ENCODE data around the gene CDHR1. TPM values are rescaled to one million over a fixed set of nuclear protein-coding genes. Genes with fewer than 3 reads are reported as not detected.

Gene CDHR1
- total RNA-seq, 1 experiment from 2014 or later = 6.6 TPM

- no peaks in the 10 kb centered on the region for H3K79me2 ChIP-seq (ENCODE audit: insufficient read depth, low read length)
- no CpG with 5 or more reads among the region's 1 CpG for WGBS (ENCODE audit: extremely low coverage, insufficient read length, low lambda C conversion rate)
- H3K79me1 ChIP-seq (ENCODE audit: insufficient read depth, low read depth, low read length, poor library complexity, severe bottlenecking) = no peaks in the 10 kb centered on the region
- Mint-ChIP-seq H3K4me1 (no peaks in the 10 kb centered on the region), H3K9me3 (no peaks in the 10 kb centered on the region), H3K27me3 (ENCODE audit: low read depth) (peaks cover 25% of the 10 kb centered on the region), H3K36me3 (ENCODE audit: insufficient read depth in 1 of 3, low read depth in 3 of 3) (no peaks in the 10 kb centered on the region; a peak in 1 of 7 replicates), H3K27ac (no peak overlapping the region), H3K4me3 (no peak overlapping the region)
- H3K9me3 ChIP-seq (ENCODE audit: control insufficient read depth, low read depth, low read length) = no peaks in the 10 kb centered on the region
- H4K8ac ChIP-seq (replicated peaks; ENCODE audit: insufficient read length, low read depth, low read length) = no peak overlapping the region
- H3K18ac ChIP-seq (ENCODE audit: insufficient read length, low read depth, low read length) = no peak overlapping the region
- no peaks in the 10 kb centered on the region; the same call in 1 of the 2 replicates for H3K27me3 ChIP-seq (ENCODE audit: insufficient read depth, low read length)
- H3K4me1 ChIP-seq (ENCODE audit: insufficient read depth, low read length) = no peaks in the 10 kb centered on the region
- no peak overlapping the region for H3K9ac ChIP-seq (ENCODE audit: extremely low read depth, insufficient read length, low read length)
- H3K4me2 ChIP-seq (ENCODE audit: insufficient read depth, insufficient read length, low read length) = no peak overlapping the region
- TF ChIP-seq, protein P1, sequence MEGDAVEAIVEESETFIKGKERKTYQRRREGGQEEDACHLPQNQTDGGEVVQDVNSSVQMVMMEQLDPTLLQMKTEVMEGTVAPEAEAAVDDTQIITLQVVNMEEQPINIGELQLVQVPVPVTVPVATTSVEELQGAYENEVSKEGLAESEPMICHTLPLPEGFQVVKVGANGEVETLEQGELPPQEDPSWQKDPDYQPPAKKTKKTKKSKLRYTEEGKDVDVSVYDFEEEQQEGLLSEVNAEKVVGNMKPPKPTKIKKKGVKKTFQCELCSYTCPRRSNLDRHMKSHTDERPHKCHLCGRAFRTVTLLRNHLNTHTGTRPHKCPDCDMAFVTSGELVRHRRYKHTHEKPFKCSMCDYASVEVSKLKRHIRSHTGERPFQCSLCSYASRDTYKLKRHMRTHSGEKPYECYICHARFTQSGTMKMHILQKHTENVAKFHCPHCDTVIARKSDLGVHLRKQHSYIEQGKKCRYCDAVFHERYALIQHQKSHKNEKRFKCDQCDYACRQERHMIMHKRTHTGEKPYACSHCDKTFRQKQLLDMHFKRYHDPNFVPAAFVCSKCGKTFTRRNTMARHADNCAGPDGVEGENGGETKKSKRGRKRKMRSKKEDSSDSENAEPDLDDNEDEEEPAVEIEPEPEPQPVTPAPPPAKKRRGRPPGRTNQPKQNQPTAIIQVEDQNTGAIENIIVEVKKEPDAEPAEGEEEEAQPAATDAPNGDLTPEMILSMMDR (conservative IDR thresholded peaks at IDR 0.05) = no peak
- H3K14ac ChIP-seq (ENCODE audit: insufficient read depth, low read length) = no peak overlapping the region
- DNase-seq = no peak
- H3K23ac ChIP-seq (ENCODE audit: insufficient read length, low read depth, low read length) = no peak overlapping the region
- no peak overlapping the region for H2AK5ac ChIP-seq (ENCODE audit: insufficient read length, low read length)
- no peak overlapping the region for H3K4ac ChIP-seq (ENCODE audit: low read depth, low read length)
- no peak overlapping the region for H2AFZ ChIP-seq (ENCODE audit: low read length)
- H4K91ac ChIP-seq (ENCODE audit: insufficient read length, low read depth, low read length) = no peak overlapping the region
- no peaks in the 10 kb centered on the region for H3K23me2 ChIP-seq (ENCODE audit: insufficient read length, low read depth, low read length, poor library complexity, severe bottlenecking)
- no peaks in the 10 kb centered on the region for H4K20me1 ChIP-seq (ENCODE audit: control insufficient read depth, insufficient read depth, insufficient read length)
- H2BK15ac ChIP-seq (ENCODE audit: low read depth, low read length) = no peak overlapping the region
- no peak overlapping the region for H3T11ph ChIP-seq (ENCODE audit: low read length)
- H2BK20ac ChIP-seq (ENCODE audit: low read depth, low read length, poor library complexity, severe bottlenecking) = no peak overlapping the region
- no peak overlapping the region for H4K5ac ChIP-seq (ENCODE audit: insufficient read length, low read depth, low read length)
- H3K56ac ChIP-seq (ENCODE audit: insufficient read length, low read depth, low read length) = no peak overlapping the region
- H2BK12ac ChIP-seq (ENCODE audit: insufficient read length, low read depth, low read length) = no peak overlapping the region
- no peak overlapping the region for H3K27ac ChIP-seq (ENCODE audit: insufficient read length, low read depth, low read length)
- H2BK5ac ChIP-seq (ENCODE audit: insufficient read length, low read length) = no peak overlapping the region
- H2BK120ac ChIP-seq (ENCODE audit: low read depth, low read length, poor library complexity, severe bottlenecking) = no peak overlapping the region
Observed at GRCh38 chr10:84230359-84230758, 36.0 kb downstream of the CDHR1 start.

Measured in H9 (cell line).